Activated CD4-positive, alpha-beta memory T cell treated with anti-CD3 and anti-CD28 coated beads, Interleukin-2, amount 10 ng/mL, durations not matched to agents 7 days and 5 days (primary cell): ENCODE measurements around the gene ADM2. TPM values are rescaled to one million over a fixed set of nuclear protein-coding genes. Genes with fewer than 3 reads are reported as not detected.

Experiments used
- CTCF ChIA-PET: fragments of 350-600 bp; sonication (Branson Sonifier 250); formaldehyde crosslinking; loops from one replicate; lab custom pipeline; 2021; ENCODE audit warnings: antibody characterized with exemption, inconsistent platforms; lab: Charles Lee
- POLR2A ChIA-PET: fragments of 350-600 bp; sonication (Branson Sonifier 250); formaldehyde crosslinking; loops from one replicate; lab custom pipeline; 2021; ENCODE audit warnings: antibody characterized with exemption; lab: Charles Lee
- DNase-seq: peaks from one replicate; pipeline ENCODE4 v3.0.0-alpha.2; 2020
- H3K27ac Mint-ChIP-seq: one replicate; pipeline ENCODE4 v1.8.0; 2021; ENCODE audit warnings: mild to moderate bottlenecking, mixed read lengths
- H3K27me3 Mint-ChIP-seq: one replicate; pipeline ENCODE4 v1.8.0; 2021; ENCODE audit warnings: mixed read lengths
- H3K36me3 Mint-ChIP-seq: one replicate; pipeline ENCODE4 v1.8.0; 2021; ENCODE audit warnings: low read depth, mixed read lengths
- H3K4me1 Mint-ChIP-seq: one replicate; pipeline ENCODE4 v1.8.0; 2021; ENCODE audit warnings: mixed read lengths
- H3K4me3 Mint-ChIP-seq: one replicate; pipeline ENCODE4 v1.8.0; 2021; ENCODE audit warnings: mild to moderate bottlenecking, mixed read lengths
- H3K9me3 Mint-ChIP-seq: one replicate; pipeline ENCODE4 v1.8.0; 2021; ENCODE audit warnings: mixed read lengths
- total RNA-seq, 2 experiments: library from RNA; stranded (reverse); gene quantifications; one replicate each; pipeline ENCODE4 v1.2.3, GENCODE V29; 2021

The ADM2 gene
- total RNA-seq, 2 experiments from 2014 or later, result 7.6 to 8.8 TPM

DNA sequence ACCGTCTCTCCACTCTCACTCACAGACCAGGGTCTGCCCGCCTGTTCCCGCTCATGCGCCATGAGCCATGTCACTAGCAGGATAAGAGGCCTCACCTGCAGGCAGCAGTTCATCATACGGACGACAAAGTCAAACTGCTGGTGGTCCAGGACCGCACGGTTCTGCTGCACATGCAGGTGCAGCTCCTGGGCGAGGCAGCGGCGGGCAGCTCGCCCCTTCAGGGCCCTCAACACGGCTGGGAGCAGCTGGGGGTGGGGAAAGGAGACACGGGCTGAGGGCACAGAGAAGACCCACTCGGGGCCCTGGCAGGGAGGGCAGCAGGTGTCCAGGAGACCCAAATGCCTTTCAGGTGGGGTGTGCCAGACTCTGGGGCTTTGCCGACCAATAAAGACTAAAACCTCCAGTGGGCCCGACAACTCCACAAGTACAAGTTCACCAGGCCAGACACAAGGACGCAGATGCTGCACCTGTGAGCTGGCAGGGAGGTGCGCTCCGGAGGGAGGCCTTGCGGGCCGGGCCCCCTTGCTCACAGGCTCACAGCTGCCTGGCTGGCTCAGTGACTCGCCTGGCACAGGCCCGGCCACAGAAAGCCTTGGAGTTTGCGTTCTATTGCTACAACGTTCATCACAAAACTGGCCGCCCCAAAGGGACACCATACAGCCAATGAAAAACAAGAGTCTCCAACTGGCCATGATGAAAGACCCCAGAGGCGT lies 18.0 kb upstream of the ADM2 start:
- H3K4me1 Mint-ChIP-seq, result peaks cover 9% of the 10 kb centered on the region
- no peak overlapping the region for H3K27ac Mint-ChIP-seq
- CTCF ChIA-PET, result interaction anchor here (1.2 kb wide), 1 partner anchor 10 kb away, joined by 7 read pairs; no protein-coding TSS in a partner anchor
- H3K36me3 Mint-ChIP-seq, result peaks cover 52% of the 10 kb centered on the region
- POLR2A ChIA-PET, result no interaction called here
- DNase-seq, result no peak
- H3K4me3 Mint-ChIP-seq, result no peak overlapping the region
- H3K9me3 Mint-ChIP-seq, result no peaks in the 10 kb centered on the region
- no peaks in the 10 kb centered on the region for H3K27me3 Mint-ChIP-seq

- Mint-ChIP-seq H3K27me3 (no peaks in the 10 kb centered on the region), H3K4me1 (peaks cover 20% of the 10 kb centered on the region)
Observed at GRCh38 chr22:50464451-50464850, 16.9 kb upstream of the ADM2 start.

DNA sequence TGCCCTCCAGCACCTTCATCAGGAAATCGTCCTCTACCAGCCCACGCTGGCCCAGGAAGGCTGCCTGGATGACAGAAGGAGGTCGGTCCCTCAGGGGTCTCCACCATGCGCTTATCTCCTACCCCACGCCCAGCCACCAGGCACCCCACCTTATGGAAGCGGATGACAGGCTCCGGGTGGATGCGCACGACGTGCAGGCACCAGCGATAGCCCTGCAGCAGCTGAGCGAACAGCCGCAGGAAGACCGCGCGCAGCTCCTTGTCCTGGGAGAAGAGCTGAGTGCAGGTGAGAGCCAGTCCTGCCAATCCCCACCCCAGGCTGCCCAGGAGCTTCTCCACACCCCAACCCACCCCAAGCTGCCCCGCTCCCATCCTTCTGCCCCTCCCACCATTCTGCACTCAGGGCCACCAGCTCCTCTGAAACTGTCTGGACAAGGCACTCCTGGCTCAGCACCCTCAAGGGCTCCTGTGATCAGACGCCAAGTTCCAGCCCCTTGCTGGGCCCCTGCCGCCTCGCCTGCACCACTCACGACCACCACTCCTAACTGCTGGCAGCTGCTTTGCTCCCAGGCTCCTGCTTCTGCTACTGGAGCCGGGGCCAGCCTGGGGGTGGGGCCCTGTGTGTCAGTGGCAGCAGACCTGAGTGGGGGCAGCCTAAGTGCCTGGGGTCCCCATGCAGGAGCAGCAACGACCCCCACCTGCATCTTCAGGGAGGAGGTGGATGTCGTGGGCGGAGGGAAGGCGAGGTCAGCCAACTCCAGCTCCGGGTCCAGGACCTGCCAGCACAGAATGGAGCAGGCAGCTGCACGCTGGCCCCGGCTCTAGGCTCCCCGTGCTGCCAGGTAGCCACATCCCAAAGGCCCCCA lies 16.0 kb upstream of the ADM2 start:
- DNase-seq, result no peak
- peaks cover 29% of the 10 kb centered on the region for H3K4me1 Mint-ChIP-seq
- no peaks in the 10 kb centered on the region for H3K9me3 Mint-ChIP-seq
- no peak overlapping the region for H3K27ac Mint-ChIP-seq
- H3K27me3 Mint-ChIP-seq, result no peaks in the 10 kb centered on the region
- no peak overlapping the region for H3K4me3 Mint-ChIP-seq
- ChIA-PET CTCF (interaction anchor here (1.9 kb wide), 1 partner anchor 61 kb away, joined by 5 read pairs; the partner anchor contains the start of gene SCO2), POLR2A (interaction anchor here (1.9 kb wide), 1 partner anchor 15 kb away, joined by 5 read pairs; no protein-coding TSS in a partner anchor)
- H3K36me3 Mint-ChIP-seq, result peaks cover 43% of the 10 kb centered on the region

More at GRCh38 chr22:50464451-50464850, 16.9 kb upstream of the ADM2 start:
- Mint-ChIP-seq H3K9me3 (no peaks in the 10 kb centered on the region), H3K4me3 (no peak overlapping the region), H3K27ac (no peak overlapping the region), H3K36me3 (peaks cover 46% of the 10 kb centered on the region)
- CTCF ChIA-PET, result interaction anchor here (1.9 kb wide), 1 partner anchor 61 kb away, joined by 5 read pairs; the partner anchor contains the start of gene SCO2
- no peak for DNase-seq
- POLR2A ChIA-PET, result no interaction called here

DNA sequence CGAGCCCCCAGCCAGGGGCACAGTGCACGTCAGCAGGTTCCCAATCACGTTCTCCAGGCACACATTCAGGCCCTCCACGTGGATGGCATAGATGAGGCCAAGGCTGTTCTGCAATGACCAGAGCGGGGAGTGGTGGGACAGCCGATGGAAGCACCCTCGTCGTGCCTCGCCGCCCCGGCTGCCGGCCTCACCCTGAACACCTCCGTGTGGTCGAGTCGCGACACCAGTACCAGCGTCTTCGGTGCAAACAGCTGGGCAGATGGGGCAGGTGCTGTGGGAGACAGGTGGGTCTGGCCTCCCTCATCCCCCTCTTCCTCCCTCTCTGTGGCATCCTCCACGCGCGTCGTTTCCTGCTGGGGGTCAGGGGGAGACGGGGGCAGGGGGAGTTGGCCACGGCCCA lies 14.0 kb upstream of the ADM2 start:
- no peaks in the 10 kb centered on the region for H3K27me3 Mint-ChIP-seq
- no peak for DNase-seq
- CTCF ChIA-PET, result interaction anchor here (0.5 to 1.6 kb wide), 2 partner anchors 58 to 84 kb away, joined by 3 to 6 read pairs; partner anchors contain the start of gene SCO2
- peaks cover 43% of the 10 kb centered on the region for H3K36me3 Mint-ChIP-seq
- peaks cover 49% of the 10 kb centered on the region for H3K4me1 Mint-ChIP-seq
- no peak overlapping the region for H3K4me3 Mint-ChIP-seq
- H3K9me3 Mint-ChIP-seq, result no peaks in the 10 kb centered on the region
- peak overlapping the region; percentile 62 for H3K27ac Mint-ChIP-seq
- POLR2A ChIA-PET, result interaction anchor here (4.2 to 5.0 kb wide), 2 partner anchors 40 to 58 kb away, joined by 40 to 48 read pairs; partner anchors contain the start of genes LMF2, NCAPH2 and SCO2

DNA sequence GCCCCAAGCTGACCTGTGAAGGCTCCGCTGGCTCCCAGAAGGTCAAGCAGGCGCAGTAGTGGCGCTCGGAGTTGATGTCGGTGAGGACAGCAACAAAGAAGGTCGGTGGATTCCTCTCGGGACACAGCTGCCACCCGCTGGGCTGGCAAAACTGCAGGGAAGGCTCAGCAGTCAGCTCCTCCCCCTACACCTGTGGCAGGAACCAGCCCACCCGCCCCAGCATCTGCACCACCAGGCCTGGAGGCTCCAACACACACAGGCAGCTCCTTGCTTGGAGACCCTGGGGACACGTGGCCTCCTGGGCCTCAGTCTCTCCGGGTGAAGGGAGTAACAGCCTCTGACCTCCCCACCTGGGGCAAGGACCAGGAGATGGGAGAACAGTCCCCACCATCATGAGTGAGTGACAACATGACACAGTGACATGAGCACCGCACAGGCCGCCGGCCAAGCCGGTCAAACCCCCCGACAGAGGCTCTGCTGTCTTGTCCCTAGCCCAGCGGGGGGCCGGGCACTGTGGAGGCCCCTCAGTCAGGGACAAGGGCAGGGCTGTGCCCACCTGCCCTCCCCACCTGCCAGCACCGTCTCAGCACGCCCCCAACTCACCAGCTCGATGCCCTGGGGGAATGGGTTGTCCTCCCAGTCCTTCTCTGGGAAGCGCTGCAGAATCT lies 13.4 kb upstream of the ADM2 start:
- peak overlapping the region; percentile 68 for H3K4me3 Mint-ChIP-seq
- H3K4me1 Mint-ChIP-seq, result peaks cover 55% of the 10 kb centered on the region
- no peak for DNase-seq
- H3K27ac Mint-ChIP-seq, result peak overlapping the region; percentile 97
- H3K9me3 Mint-ChIP-seq, result no peaks in the 10 kb centered on the region
- POLR2A ChIA-PET, result interaction anchor here (1.0 to 5.0 kb wide), 9 partner anchors 14 to 201 kb away, joined by 3 to 48 read pairs (median 4); partner anchors contain the start of genes ADM2, LMF2, NCAPH2 and SCO2
- CTCF ChIA-PET, result interaction anchor here (0.5 to 1.6 kb wide), 3 partner anchors 30 to 84 kb away, joined by 3 to 6 read pairs (median 4); partner anchors contain the start of gene SCO2
- H3K36me3 Mint-ChIP-seq, result peaks cover 45% of the 10 kb centered on the region
- H3K27me3 Mint-ChIP-seq, result no peaks in the 10 kb centered on the region

DNA sequence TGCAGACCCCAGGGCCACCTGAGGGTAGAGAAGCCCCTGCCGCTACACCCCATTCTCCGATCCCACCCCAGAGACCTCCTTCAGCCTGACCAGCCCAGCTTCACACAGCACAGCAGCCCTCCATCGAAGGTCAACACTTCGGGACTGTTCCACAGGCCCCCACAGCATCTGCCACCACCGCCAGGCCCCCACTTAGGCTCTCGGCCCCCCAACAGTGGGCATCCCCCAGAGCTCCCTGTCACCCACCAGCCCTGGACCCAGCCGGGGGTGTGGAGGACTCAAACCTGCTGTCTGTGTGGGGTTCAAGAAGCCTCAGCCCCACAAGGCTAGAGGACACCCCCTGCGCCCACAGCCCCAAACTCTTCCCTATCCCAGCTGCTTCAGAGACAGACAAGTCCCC lies 12.7 kb upstream of the ADM2 start:
- Mint-ChIP-seq H3K36me3 (peaks cover 44% of the 10 kb centered on the region), H3K4me1 (peaks cover 62% of the 10 kb centered on the region), H3K27me3 (no peaks in the 10 kb centered on the region), H3K9me3 (no peaks in the 10 kb centered on the region), H3K4me3 (peak overlapping the region; percentile 68), H3K27ac (peak overlapping the region; percentile 97)
- ChIA-PET POLR2A (interaction anchor here (0.6 to 5.0 kb wide), 15 partner anchors 10 to 278 kb away, joined by 3 to 48 read pairs (median 4); partner anchors contain the start of genes ADM2, KLHDC7B, LMF2 and NCAPH2), CTCF (interaction anchor here (1.2 to 1.6 kb wide), 3 partner anchors 29 to 152 kb away, joined by 4 to 6 read pairs (median 4); partner anchors contain the start of gene SCO2)
- DNase-seq, result no peak

GRCh38 chr22:50469377-50470305 lies 11.7 kb upstream of the ADM2 start:
- Mint-ChIP-seq H3K27ac (peak overlapping the region; percentile 97), H3K36me3 (peaks cover 40% of the 10 kb centered on the region), H3K4me1 (peaks cover 67% of the 10 kb centered on the region), H3K4me3 (peak overlapping the region; percentile 68), H3K27me3 (no peaks in the 10 kb centered on the region), H3K9me3 (no peaks in the 10 kb centered on the region)
- CTCF ChIA-PET, result interaction anchor here (1.0 to 2.7 kb wide), 13 partner anchors 9 to 218 kb away, joined by 3 to 21 read pairs (median 4); partner anchors contain the start of genes HDAC10, LMF2, NCAPH2 and SCO2
- POLR2A ChIA-PET, result interaction anchor here (0.9 to 5.0 kb wide), 27 partner anchors 9 to 279 kb away, joined by 3 to 48 read pairs (median 5); partner anchors contain the start of genes ADM2, ARSA, CHKB and KLHDC7B
- peak; percentile 99 for DNase-seq

DNA sequence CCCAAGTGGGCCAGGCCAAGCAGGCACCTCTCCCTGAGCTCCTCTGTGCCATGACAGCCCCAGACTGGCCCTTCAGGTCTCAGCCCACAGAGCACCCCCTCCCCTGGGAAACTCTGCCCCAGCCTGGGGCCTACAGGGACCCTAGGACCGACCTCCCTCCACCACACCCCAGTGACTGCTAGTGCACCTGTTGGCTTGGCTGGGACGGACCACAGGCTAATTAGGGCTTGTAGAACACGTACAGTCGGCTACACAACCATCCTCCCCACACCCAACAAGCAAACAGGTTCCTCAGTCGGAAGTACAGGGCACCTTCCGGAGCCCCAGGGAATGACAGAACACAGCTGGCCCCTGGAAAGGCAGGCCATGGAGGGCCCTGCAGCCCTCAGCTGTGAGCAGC lies 10.9 kb upstream of the ADM2 start:
- Mint-ChIP-seq H3K9me3 (no peaks in the 10 kb centered on the region), H3K4me1 (peaks cover 71% of the 10 kb centered on the region), H3K27me3 (no peaks in the 10 kb centered on the region), H3K4me3 (peak overlapping the region; percentile 68), H3K36me3 (peaks cover 40% of the 10 kb centered on the region), H3K27ac (peak overlapping the region; percentile 97)
- CTCF ChIA-PET, result interaction anchor here (1.0 to 2.7 kb wide), 11 partner anchors 10 to 219 kb away, joined by 3 to 21 read pairs (median 5); partner anchors contain the start of genes HDAC10, LMF2, NCAPH2 and SCO2
- DNase-seq, result no peak
- POLR2A ChIA-PET, result interaction anchor here (0.6 to 5.0 kb wide), 23 partner anchors 8 to 228 kb away, joined by 3 to 48 read pairs (median 5); partner anchors contain the start of genes ADM2, ARSA, CHKB and KLHDC7B

DNA sequence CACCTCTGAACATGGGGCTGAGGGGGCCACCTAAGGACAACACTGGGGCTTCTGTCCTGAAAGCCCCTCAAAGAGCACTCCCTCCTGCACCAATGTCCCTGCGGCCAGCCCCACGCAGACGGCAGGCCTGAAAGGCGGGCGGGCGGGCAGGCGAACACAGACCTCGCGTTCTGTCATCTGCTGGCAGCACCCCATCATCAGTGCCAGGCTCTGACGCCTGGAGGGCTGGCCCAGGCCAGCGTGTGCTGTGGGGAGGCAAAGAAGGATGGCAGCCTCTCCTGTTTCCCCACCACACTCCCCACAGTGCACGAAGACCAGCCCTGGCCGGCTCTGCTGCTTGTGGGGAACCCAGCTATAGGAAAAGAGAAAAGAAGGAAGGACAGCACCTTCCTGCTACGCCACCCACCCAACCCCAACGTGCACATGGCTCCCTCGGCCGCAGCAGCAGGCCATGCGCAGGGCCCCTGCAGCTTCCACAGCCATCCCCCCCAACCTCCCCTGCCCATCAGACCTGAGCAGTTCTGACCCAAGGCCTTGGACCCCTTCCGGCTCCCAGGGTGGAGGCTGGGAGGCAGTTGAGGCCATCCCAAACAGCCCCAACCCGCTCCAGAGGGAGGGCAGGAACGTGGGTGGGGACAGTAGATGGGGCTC lies 10.0 kb upstream of the ADM2 start:
- no peaks in the 10 kb centered on the region for H3K9me3 Mint-ChIP-seq
- H3K4me1 Mint-ChIP-seq, result peaks cover 72% of the 10 kb centered on the region
- DNase-seq, result no peak
- no peaks in the 10 kb centered on the region for H3K27me3 Mint-ChIP-seq
- H3K4me3 Mint-ChIP-seq, result peak overlapping the region; percentile 68
- H3K36me3 Mint-ChIP-seq, result peaks cover 34% of the 10 kb centered on the region
- ChIA-PET POLR2A (interaction anchor here (0.9 to 5.0 kb wide), 8 partner anchors 19 to 157 kb away, joined by 3 to 48 read pairs (median 12); partner anchors contain the start of genes ARSA, LMF2, NCAPH2 and SCO2), CTCF (interaction anchor here (0.6 to 2.7 kb wide), 6 partner anchors 18 to 150 kb away, joined by 3 to 21 read pairs (median 6); partner anchors contain the start of genes LMF2, NCAPH2 and SCO2)
- peak overlapping the region; percentile 97 for H3K27ac Mint-ChIP-seq

DNA sequence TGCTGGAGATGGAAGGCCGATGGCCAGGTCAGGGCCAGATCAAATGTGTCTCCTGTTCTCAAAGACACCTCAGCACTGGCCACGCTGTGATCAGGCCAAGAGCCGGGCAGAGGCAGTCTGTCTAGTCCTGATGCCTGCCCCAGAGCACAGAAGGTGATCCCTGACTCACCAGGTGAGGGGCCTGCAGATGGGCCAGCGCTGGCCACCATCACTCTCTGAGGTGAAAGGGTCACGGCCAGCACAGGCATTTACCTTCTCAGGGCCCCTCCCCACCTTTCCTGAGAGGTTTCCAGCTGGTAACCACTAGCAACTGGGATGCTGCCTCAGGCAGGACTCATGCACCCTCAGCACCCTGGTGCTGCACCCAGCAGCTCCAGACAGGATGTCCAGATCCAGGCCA lies 9.4 kb upstream of the ADM2 start:
- Mint-ChIP-seq H3K27ac (peak overlapping the region; percentile 97), H3K4me3 (peak overlapping the region; percentile 12), H3K4me1 (peaks cover 69% of the 10 kb centered on the region), H3K9me3 (no peaks in the 10 kb centered on the region), H3K27me3 (no peaks in the 10 kb centered on the region), H3K36me3 (peaks cover 27% of the 10 kb centered on the region)
- no peak for DNase-seq
- ChIA-PET POLR2A (interaction anchor here (2.3 to 2.7 kb wide), 4 partner anchors 26 to 149 kb away, joined by 13 to 29 read pairs (median 14); partner anchors contain the start of gene SCO2), CTCF (interaction anchor here (1.1 to 2.7 kb wide), 6 partner anchors 18 to 221 kb away, joined by 3 to 13 read pairs (median 8); partner anchors contain the start of genes HDAC10, LMF2 and NCAPH2)
